Left renal cortex interstitium (tissue), 4 donors: ENCODE data around the gene DNAJB8. TPM values are rescaled to one million over a fixed set of nuclear protein-coding genes. Genes with fewer than 3 reads are reported as not detected.

Source experiments
- DNase-seq, 4 donors: peaks; one replicate each; pipeline ENCODE4 v3.0.0-alpha.2; 2013; ENCODE audit warnings: low read depth in 4 of 4, low spot score in 2 of 4, missing footprints in 1 of 4
- polyA plus RNA-seq, 4 donors: library from polyadenylated mRNA; unstranded; fragments of 120-200 nt; gene quantifications; one replicate each; pipeline ENCODE4 v1.2.1, GENCODE V29; 2013; ENCODE audit not compliant: insufficient read length in 4 of 4

The DNAJB8 gene
- polyA plus RNA-seq, 4 donors = not detected

DNA sequence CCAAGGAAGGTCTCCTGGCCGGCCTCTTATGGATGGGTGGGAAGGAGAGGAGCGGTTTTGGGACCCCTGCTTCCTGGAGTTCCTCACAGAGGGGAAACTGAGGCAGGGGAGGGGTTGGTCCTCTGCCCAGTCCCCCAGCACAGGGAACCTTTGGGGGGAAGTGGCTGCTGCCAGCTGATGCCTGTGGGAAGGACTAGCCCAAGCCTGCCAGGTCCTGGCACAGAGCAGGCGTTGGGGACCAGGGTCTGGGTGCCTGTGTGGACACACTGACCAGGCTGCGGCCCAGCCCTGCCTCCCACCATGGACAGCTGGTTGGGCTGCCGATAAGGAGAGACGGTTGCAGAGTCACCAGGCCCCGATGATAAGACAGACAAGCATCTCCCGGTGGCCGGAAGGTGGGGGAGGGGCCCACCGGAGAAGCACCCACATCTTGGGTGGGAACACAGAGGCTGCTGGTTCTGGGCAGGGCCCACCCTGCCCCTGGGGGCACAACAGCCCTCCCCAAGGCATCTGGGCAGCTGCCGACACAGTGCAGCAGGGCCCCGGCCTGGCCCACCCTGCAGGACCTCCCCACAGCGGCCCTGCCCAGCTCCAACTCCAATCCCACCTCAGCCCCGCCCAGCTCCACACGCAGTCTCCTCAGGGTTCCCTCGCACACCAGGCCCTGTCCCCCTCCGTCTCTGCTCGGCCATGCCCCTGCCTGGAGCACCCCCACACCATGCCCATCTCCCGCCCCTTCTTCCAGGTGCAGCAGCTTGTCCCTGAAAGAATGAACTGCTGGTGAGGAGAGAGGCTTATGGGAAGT is 50.7 kb downstream of the DNAJB8 start:
- no peak for DNase-seq

DNA sequence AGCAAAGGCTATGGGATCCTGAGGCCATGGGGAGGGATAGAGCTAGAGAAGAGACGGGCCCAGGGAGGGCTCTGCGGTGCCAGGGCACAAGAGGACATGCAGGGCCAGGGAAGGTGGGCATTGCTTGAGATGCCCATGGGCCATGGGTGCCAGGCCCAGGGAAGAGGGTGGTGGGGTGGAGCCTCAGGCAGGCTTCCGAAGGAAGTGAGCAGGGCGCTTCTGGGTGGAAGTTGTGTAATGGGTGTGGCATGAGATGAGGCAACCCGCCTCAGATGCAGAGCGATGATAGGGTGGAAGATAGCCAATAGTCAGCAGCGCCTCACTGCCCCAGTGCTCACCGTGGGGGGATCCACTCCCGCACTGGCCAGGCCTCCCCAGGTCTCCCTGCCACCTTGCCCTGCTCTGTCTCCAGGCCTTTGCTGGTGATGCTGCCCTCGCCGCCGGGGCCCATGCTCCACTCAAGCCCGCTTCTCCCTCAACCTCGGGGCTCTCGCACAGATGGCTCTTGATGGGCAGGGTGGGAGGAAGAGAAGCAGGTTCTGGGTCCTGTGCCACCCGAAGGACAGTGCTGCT is 51.4 kb downstream of the DNAJB8 start:
- DNase-seq = no peak

DNA sequence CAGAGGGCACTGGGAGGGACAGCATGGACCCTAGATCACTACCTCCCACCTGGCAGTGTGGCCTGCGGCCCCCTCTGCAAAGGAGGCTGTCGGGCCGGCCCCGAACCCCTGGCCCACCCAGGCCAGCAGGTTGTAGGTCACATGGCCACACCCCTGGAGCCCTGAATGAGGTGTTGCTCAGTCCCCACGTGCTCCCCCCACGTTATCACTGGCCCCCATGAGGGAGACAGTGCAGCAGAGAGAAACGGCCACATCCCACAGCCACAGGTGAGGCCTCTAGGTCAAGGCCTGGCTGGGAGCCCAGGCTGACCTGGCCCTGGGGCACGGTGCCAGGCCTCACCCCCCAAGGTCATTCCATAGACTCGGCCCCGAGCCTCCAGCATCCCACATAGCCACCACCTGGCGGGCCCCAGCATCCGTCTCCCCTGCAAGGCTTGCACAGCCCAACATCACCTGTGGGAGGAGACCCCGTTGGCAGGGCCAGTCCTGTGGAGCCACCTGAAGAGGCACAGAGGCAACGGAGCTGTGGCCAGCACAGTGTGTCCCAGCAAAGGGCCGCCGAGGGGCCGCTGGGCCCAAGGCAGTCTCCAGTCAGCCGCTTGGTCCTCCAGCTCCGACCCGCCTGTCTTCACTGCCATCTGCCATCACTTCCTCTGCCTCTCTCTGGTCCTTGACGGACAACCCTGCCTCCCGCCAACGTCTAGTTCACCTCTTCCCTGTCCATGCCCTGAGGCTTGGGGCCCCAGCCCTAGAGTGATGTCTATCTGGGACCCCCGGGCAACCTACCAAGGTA is 53.1 kb downstream of the DNAJB8 start:
- no peak for DNase-seq

GRCh38 chr3:128413003-128413370 is 53.7 kb downstream of the DNAJB8 start:
- DNase-seq = no peak

Other genes starting within 250 kb of the DNAJB8 start
- 10 to 100 TPM; 40.5 to 58.2 (median 46.3) TPM for gene GATA2, start 26.3 kb upstream of the DNAJB8 start, polyA plus RNA-seq
- 100 to 1,000 TPM; 187 to 241 (median 207) TPM for gene RPN1, start 183.9 kb upstream of the DNAJB8 start, polyA plus RNA-seq